ENCODE measurements around the gene C5orf34. TPM values are rescaled to one million over a fixed set of nuclear protein-coding genes. Genes with fewer than 3 reads are reported as not detected.

C5orf34 gene
- total RNA-seq, 1 experiment from 2014 or later, result 5.9 TPM

DNA sequence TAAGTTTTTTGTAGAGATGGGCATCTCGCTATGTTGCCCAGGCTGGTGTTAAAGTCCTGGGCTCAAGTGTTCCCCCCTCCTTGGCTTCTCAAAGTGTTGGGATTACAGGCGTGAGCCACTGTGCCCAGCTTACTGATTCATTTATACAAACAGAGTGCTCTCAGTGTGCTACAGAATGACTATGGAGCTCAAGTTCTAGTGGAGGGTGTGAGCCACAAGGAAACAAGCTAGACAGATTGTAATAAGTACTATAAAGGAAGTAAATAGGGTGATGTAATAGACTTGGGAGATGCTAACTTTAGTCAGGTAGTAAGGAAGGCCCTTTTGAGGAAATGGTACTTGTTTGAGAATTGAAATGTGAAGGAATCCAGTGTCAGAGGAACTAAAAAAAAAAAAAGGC lies 29.5 kb downstream of the C5orf34 start:
- TF ChIP-seq, protein P1, sequence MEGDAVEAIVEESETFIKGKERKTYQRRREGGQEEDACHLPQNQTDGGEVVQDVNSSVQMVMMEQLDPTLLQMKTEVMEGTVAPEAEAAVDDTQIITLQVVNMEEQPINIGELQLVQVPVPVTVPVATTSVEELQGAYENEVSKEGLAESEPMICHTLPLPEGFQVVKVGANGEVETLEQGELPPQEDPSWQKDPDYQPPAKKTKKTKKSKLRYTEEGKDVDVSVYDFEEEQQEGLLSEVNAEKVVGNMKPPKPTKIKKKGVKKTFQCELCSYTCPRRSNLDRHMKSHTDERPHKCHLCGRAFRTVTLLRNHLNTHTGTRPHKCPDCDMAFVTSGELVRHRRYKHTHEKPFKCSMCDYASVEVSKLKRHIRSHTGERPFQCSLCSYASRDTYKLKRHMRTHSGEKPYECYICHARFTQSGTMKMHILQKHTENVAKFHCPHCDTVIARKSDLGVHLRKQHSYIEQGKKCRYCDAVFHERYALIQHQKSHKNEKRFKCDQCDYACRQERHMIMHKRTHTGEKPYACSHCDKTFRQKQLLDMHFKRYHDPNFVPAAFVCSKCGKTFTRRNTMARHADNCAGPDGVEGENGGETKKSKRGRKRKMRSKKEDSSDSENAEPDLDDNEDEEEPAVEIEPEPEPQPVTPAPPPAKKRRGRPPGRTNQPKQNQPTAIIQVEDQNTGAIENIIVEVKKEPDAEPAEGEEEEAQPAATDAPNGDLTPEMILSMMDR (IDR thresholded peaks at IDR 0.05; ENCODE audit: unreplicated experiment), result no peak
- ChIA-PET POLR2A (interaction anchor here (0.7 to 5.0 kb wide), 11 partner anchors 13 to 173 kb away, joined by 3 to 113 read pairs (median 16); partner anchors contain the start of gene NNT), CTCF (interaction anchor here (0.8 to 4.5 kb wide), 15 partner anchors 11 to 365 kb away, joined by 3 to 142 read pairs (median 13); partner anchors contain the start of genes CCL28 and ZNF131)
- H3K27ac Mint-ChIP-seq (ENCODE audit: low read depth, unreplicated experiment), result peak overlapping the region; percentile 94
- peaks cover 16% of the 10 kb centered on the region for H3K36me3 Mint-ChIP-seq (ENCODE audit: insufficient read depth, unreplicated experiment)
- no peak overlapping the region for H3K4me3 Mint-ChIP-seq (ENCODE audit: unreplicated experiment)
- H3K9me3 Mint-ChIP-seq (ENCODE audit: unreplicated experiment), result no peaks in the 10 kb centered on the region
- DNase-seq (ENCODE audit: unreplicated experiment), result no peak
- peaks cover 11% of the 10 kb centered on the region for H3K4me1 Mint-ChIP-seq (ENCODE audit: insufficient read depth, unreplicated experiment)
- intact Hi-C loops (cut with micrococcal nuclease), result loop anchor here (2.0 kb wide), 1 partner anchor 259 kb away; no protein-coding TSS in a partner anchor
- no TSS peak for BruUV-seq (replicated peaks)
- H3K27me3 Mint-ChIP-seq (ENCODE audit: insufficient read depth, unreplicated experiment), result no peaks in the 10 kb centered on the region

DNA sequence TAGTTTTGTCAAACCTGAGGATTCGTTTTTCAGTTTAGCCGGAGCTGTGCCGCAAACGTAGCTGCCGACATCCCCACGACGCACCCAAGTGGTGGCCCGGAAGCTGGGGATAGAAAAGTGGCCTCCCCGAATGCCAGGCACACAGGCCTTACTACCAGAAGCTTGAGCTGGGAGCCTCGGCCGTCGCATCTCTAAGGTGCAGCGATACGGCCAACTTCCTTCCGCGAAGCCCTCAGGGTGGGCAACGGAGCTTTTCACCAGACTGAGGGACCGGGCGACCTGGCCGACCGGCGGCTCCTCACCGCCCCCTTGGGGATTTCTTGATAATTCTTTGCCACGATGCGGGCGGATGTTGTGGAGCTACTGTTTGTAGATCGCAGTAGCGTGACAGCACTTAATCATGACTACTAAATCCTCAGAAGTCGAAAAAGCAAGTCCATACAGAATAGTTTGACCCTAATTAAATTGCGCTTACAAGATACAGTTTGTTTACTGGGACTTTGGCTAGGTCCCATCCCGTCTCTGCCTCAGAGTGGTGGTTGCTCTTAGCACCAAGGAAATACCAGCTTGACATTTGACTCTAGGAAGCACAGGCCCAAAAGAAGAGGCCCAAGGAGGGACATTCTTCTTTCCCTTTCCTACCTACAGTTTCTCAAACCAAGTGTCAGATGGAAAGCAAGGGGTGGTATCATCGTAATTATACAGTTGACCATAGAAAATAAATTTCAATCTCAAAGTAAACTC lies 30.7 kb downstream of the C5orf34 start:
- H3K9me3 Mint-ChIP-seq (ENCODE audit: unreplicated experiment), result no peaks in the 10 kb centered on the region
- intact Hi-C loops (cut with micrococcal nuclease), result loop anchor here (1.0 to 2.0 kb wide), 2 partner anchors 84 to 257 kb away; no protein-coding TSS in a partner anchor
- ChIA-PET CTCF (interaction anchor here (0.6 to 4.5 kb wide), 49 partner anchors 9 to 572 kb away, joined by 3 to 142 read pairs (median 4); partner anchors contain the start of genes CCL28, HMGCS1 and ZNF131), POLR2A (interaction anchor here (0.6 to 5.0 kb wide), 41 partner anchors 8 to 538 kb away, joined by 3 to 113 read pairs (median 6); partner anchors contain the start of genes C5orf34, CCL28, HMGCS1 and NNT)
- DNase-seq (ENCODE audit: unreplicated experiment), result peak; percentile 85
- H3K27ac Mint-ChIP-seq (ENCODE audit: low read depth, unreplicated experiment), result peak overlapping the region; percentile 94
- H3K36me3 Mint-ChIP-seq (ENCODE audit: insufficient read depth, unreplicated experiment), result peaks cover 16% of the 10 kb centered on the region
- TSS peak; percentile 87 for BruUV-seq (replicated peaks)
- no peaks in the 10 kb centered on the region for H3K27me3 Mint-ChIP-seq (ENCODE audit: insufficient read depth, unreplicated experiment)
- peaks cover 11% of the 10 kb centered on the region for H3K4me1 Mint-ChIP-seq (ENCODE audit: insufficient read depth, unreplicated experiment)
- TF ChIP-seq, protein P1 (IDR thresholded peaks at IDR 0.05; ENCODE audit: unreplicated experiment), result peak; percentile 74
- peak overlapping the region; percentile 77 for H3K4me3 Mint-ChIP-seq (ENCODE audit: unreplicated experiment)

DNA sequence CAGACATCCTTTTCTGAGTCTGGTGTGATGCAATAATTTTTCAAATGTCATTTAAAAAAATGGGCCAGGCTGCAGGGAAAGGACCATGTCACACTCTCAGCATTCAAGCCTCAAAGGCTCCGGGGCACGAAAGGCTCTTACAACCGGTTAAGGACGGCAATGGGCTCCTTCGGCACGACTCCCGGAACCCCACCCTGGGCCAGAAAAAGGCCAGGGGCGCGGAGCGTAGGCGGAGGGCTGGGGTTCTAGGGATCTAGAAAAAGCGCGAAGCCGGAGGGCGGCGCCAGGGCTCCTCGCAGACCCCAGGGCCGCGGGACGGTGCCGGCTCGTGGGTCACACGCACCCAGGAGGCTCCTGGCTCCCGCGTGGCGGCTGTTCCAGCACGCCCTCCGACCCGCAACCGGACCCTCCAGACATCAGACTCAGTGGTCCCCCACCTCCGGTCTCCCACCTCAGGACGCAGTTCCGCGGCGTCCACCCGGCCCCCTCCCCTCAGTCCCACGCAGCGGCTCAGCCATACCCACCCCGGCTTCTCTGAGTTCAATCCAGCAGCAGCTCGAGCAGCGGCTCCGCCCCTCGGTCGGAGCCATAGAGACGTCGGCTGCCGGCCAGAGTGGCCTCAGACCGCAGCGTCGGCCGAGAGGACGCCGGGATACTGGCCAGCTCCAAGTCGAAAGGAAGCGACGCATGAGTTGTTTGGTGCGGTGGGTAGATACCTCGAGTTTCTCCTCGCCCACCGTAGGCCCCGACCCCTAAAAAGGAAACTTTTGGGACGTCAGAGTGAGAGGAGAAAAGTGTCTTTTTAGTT lies 31.4 kb downstream of the C5orf34 start, which contains the start of gene TMEM267:
Gene TMEM267, minus strand, starts transcription at position 568 of the 808 bp plus-strand sequence. CDS start 29,896 bp downstream, outside the sequence.
- peak within 1 kb of the TSS; percentile 77 for H3K4me3 Mint-ChIP-seq (ENCODE audit: unreplicated experiment)
- peak; percentile 93 for DNase-seq (ENCODE audit: unreplicated experiment)
- TF ChIP-seq, protein P1 (IDR thresholded peaks at IDR 0.05; ENCODE audit: unreplicated experiment), result no peak
- H3K27me3 Mint-ChIP-seq (ENCODE audit: insufficient read depth, unreplicated experiment), result no peaks in the 10 kb centered on the region
- peaks cover 16% of the 10 kb centered on the region for H3K36me3 Mint-ChIP-seq (ENCODE audit: insufficient read depth, unreplicated experiment)
- BruUV-seq (replicated peaks), result TSS peak; percentile 56
- H3K9me3 Mint-ChIP-seq (ENCODE audit: unreplicated experiment), result no peaks in the 10 kb centered on the region
- H3K27ac Mint-ChIP-seq (ENCODE audit: low read depth, unreplicated experiment), result peak within 1 kb of the TSS; percentile 94
- intact Hi-C loops (cut with micrococcal nuclease), result loop anchor here (1.0 to 2.0 kb wide), 4 partner anchors 51 to 257 kb away; partner anchors contain the start of gene HMGCS1
- POLR2A ChIA-PET, result interaction anchor here (0.6 to 5.0 kb wide), 39 partner anchors 9 to 537 kb away, joined by 3 to 113 read pairs (median 6); partner anchors contain the start of genes C5orf34, CCL28, HMGCS1 and NNT
- peaks cover 11% of the 10 kb centered on the region for H3K4me1 Mint-ChIP-seq (ENCODE audit: insufficient read depth, unreplicated experiment)
- CTCF ChIA-PET, result interaction anchor here (0.6 to 4.5 kb wide), 42 partner anchors 8 to 711 kb away, joined by 3 to 142 read pairs (median 4); partner anchors contain the start of genes CCL28, HMGCS1 and ZNF131
